ENCODE data around the gene IL36RN. TPM values are rescaled to one million over a fixed set of nuclear protein-coding genes. Genes with fewer than 3 reads are reported as not detected.

The IL36RN gene
- polyA plus RNA-seq, 1 donor from 2014 or later = not detected

DNA sequence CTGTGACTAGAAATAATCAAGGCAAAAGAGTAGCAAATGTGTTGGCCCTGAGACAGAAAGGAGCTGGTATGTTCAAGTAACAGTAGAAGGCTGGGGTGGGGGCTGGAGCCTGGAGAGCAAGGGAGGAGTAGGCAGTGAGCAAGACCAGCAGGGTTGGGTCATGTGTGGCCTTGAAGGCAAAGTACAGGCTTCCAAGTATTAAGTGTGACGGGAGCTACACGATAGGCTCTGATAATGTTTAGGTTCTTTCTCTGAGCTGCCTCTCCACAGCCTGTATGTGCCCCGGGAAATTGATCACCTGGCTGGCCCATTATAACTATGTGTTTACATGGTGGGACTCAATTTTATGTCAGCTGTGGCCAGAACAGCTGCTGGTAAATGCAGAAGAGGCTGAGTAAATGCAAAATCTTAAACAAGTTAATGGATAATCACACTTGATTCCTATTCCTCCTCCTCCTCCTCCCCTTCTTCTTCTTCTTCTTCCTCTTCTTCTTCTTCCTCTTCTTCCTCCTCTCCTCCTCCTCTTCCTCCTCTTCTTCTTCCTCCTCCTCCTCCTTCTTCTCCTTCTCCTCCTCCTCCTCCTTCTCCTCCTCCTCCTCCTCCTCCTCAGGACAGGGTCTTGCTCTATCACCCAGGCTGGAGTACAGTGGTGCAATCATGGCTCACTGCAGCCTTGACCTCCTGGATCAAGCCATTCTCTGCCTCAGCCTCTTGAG, 18.1 kb downstream of the IL36RN start:
- Histone ChIP-seq H3F3A (ENCODE audit: insufficient read depth, low read length, poor library complexity, severe bottlenecking) (no peaks in the 10 kb centered on the region), H3K36me3 (ENCODE audit: insufficient read depth, low read length) (no peaks in the 10 kb centered on the region), H3K27me3 (ENCODE audit: insufficient read depth, low read depth, low read length) (no peaks in the 10 kb centered on the region), H2AFZ (ENCODE audit: low read depth, low read length) (no peak overlapping the region), H3K9ac (ENCODE audit: low read length) (no peak overlapping the region), H3K27ac (ENCODE audit: low read length) (no peak overlapping the region), H3K4me2 (ENCODE audit: low read length) (no peak overlapping the region), H3K4me3 (ENCODE audit: low read length) (no peak overlapping the region), H3K9me3 (ENCODE audit: low read length) (no peaks in the 10 kb centered on the region), H3K79me2 (replicated peaks; ENCODE audit: insufficient read depth, low read length) (no peaks in the 10 kb centered on the region), H3K9me2 (ENCODE audit: insufficient read depth, low read length) (no peaks in the 10 kb centered on the region), H4K20me1 (ENCODE audit: insufficient read depth) (no peaks in the 10 kb centered on the region)
- TF ChIP-seq, protein P1, sequence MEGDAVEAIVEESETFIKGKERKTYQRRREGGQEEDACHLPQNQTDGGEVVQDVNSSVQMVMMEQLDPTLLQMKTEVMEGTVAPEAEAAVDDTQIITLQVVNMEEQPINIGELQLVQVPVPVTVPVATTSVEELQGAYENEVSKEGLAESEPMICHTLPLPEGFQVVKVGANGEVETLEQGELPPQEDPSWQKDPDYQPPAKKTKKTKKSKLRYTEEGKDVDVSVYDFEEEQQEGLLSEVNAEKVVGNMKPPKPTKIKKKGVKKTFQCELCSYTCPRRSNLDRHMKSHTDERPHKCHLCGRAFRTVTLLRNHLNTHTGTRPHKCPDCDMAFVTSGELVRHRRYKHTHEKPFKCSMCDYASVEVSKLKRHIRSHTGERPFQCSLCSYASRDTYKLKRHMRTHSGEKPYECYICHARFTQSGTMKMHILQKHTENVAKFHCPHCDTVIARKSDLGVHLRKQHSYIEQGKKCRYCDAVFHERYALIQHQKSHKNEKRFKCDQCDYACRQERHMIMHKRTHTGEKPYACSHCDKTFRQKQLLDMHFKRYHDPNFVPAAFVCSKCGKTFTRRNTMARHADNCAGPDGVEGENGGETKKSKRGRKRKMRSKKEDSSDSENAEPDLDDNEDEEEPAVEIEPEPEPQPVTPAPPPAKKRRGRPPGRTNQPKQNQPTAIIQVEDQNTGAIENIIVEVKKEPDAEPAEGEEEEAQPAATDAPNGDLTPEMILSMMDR (IDR thresholded peaks at IDR 0.05; ENCODE audit: poor library complexity, severe bottlenecking) = no peak
- TF ChIP-seq SMC3 (conservative IDR thresholded peaks at IDR 0.05; ENCODE audit: poor library complexity) (no peak), EZH2 (IDR thresholded peaks at IDR 0.05; ENCODE audit: borderline replicate concordance, insufficient read depth, low read length, poor library complexity, severe bottlenecking) (no peak), MXI1 (conservative IDR thresholded peaks at IDR 0.05; ENCODE audit: poor library complexity, severe bottlenecking) (no peak), POLR2AphosphoS5 (IDR thresholded peaks at IDR 0.05) (no peak), RAD21 (conservative IDR thresholded peaks at IDR 0.05) (no peak), EP300 (conservative IDR thresholded peaks at IDR 0.05; ENCODE audit: poor library complexity, severe bottlenecking) (no peak), TAF1 (IDR thresholded peaks at IDR 0.05; ENCODE audit: low read depth) (no peak)
- TF ChIP-seq, protein P2, sequence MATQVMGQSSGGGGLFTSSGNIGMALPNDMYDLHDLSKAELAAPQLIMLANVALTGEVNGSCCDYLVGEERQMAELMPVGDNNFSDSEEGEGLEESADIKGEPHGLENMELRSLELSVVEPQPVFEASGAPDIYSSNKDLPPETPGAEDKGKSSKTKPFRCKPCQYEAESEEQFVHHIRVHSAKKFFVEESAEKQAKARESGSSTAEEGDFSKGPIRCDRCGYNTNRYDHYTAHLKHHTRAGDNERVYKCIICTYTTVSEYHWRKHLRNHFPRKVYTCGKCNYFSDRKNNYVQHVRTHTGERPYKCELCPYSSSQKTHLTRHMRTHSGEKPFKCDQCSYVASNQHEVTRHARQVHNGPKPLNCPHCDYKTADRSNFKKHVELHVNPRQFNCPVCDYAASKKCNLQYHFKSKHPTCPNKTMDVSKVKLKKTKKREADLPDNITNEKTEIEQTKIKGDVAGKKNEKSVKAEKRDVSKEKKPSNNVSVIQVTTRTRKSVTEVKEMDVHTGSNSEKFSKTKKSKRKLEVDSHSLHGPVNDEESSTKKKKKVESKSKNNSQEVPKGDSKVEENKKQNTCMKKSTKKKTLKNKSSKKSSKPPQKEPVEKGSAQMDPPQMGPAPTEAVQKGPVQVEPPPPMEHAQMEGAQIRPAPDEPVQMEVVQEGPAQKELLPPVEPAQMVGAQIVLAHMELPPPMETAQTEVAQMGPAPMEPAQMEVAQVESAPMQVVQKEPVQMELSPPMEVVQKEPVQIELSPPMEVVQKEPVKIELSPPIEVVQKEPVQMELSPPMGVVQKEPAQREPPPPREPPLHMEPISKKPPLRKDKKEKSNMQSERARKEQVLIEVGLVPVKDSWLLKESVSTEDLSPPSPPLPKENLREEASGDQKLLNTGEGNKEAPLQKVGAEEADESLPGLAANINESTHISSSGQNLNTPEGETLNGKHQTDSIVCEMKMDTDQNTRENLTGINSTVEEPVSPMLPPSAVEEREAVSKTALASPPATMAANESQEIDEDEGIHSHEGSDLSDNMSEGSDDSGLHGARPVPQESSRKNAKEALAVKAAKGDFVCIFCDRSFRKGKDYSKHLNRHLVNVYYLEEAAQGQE (IDR thresholded peaks at IDR 0.05; ENCODE audit: borderline replicate concordance) = no peak

DNA sequence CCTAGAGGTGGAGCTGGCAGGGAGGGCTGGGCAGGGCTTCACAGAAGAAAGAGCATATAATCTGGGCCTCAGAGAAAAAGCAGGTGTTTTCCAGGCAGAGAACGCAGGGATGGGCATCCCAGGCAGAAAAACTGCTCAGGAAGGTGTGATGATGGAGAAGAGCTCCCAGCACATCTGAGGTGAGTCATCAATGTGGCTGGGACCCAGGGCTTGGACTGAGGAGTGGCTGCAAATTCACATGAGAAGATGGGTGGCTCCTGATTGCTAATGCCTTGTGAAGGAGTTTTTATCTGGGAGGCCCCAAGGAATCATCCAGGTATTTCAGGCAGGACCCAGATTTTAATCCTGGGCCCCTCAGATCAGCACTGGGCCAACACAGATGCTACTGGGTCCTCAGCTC, 18.9 kb downstream of the IL36RN start:
- no peaks in the 10 kb centered on the region for H3K36me3 ChIP-seq (ENCODE audit: insufficient read depth, low read length)
- H3K9me2 ChIP-seq (ENCODE audit: insufficient read depth, low read length) = no peaks in the 10 kb centered on the region
- no peak overlapping the region for H3K4me2 ChIP-seq (ENCODE audit: low read length)
- no peak overlapping the region for H3K4me3 ChIP-seq (ENCODE audit: low read length)
- H3F3A ChIP-seq (ENCODE audit: insufficient read depth, low read length, poor library complexity, severe bottlenecking) = no peaks in the 10 kb centered on the region
- no peak overlapping the region for H2AFZ ChIP-seq (ENCODE audit: low read depth, low read length)
- TF ChIP-seq RAD21 (conservative IDR thresholded peaks at IDR 0.05) (no peak), EZH2 (IDR thresholded peaks at IDR 0.05; ENCODE audit: borderline replicate concordance, insufficient read depth, low read length, poor library complexity, severe bottlenecking) (no peak), EP300 (conservative IDR thresholded peaks at IDR 0.05; ENCODE audit: poor library complexity, severe bottlenecking) (no peak)
- no peaks in the 10 kb centered on the region for H4K20me1 ChIP-seq (ENCODE audit: insufficient read depth)
- no peak overlapping the region for H3K9ac ChIP-seq (ENCODE audit: low read length)
- H3K27ac ChIP-seq (ENCODE audit: low read length) = no peak overlapping the region
- H3K27me3 ChIP-seq (ENCODE audit: insufficient read depth, low read depth, low read length) = no peaks in the 10 kb centered on the region
- H3K9me3 ChIP-seq (ENCODE audit: low read length) = no peaks in the 10 kb centered on the region
- no peaks in the 10 kb centered on the region for H3K79me2 ChIP-seq (replicated peaks; ENCODE audit: insufficient read depth, low read length)
